GM23248 (cell line): ENCODE measurements around the gene B3GNT4. TPM values are rescaled to one million over a fixed set of nuclear protein-coding genes. Genes with fewer than 3 reads are reported as not detected.

Source experiments
- DNase-seq: peaks from one replicate; pipeline ENCODE4 v3.0.0-alpha.2; 2015
- H2AFZ ChIP-seq: fragments of 200-600 bp; sonication (generic); 2 replicates; pipeline ENCODE4 v1.6.1; 2016; ENCODE audit warnings: antibody characterized with exemption
- H3F3A ChIP-seq: fragments of 200-600 bp; sonication (generic); 2 replicates; pipeline ENCODE4 v1.6.1; 2016; ENCODE audit warnings: mild to moderate bottlenecking, antibody characterized with exemption, mixed run types; ENCODE audit not compliant: insufficient read depth
- H3K27ac ChIP-seq: fragments of 200-600 bp; sonication (generic); 2 replicates; pipeline ENCODE4 v1.5.1; 2016; ENCODE audit warnings: mild to moderate bottlenecking
- H3K27me3 ChIP-seq: fragments of 200-600 bp; sonication (generic); replicated peaks from 2 replicates; pipeline ENCODE4 v1.6.1; 2016; ENCODE audit warnings: mild to moderate bottlenecking; ENCODE audit not compliant: insufficient read depth
- H3K36me3 ChIP-seq: fragments of 200-600 bp; sonication (generic); 2 replicates; pipeline ENCODE4 v1.6.1; 2016; ENCODE audit warnings: low read depth, mild to moderate bottlenecking
- H3K4me1 ChIP-seq: fragments of 200-600 bp; sonication (generic); 2 replicates; pipeline ENCODE4 v1.6.1; 2016; ENCODE audit warnings: mild to moderate bottlenecking; ENCODE audit not compliant: insufficient read depth
- H3K4me2 ChIP-seq: fragments of 200-600 bp; sonication (generic); one replicate; pipeline ENCODE4 v1.6.1; 2016; ENCODE audit warnings: mild to moderate bottlenecking; ENCODE audit not compliant: unreplicated experiment
- H3K4me3 ChIP-seq: fragments of 200-600 bp; sonication (generic); 2 replicates; pipeline ENCODE4 v1.5.1; 2016; ENCODE audit warnings: mild to moderate bottlenecking
- H3K79me2 ChIP-seq: fragments of 200-600 bp; sonication (generic); 2 replicates; pipeline ENCODE4 v1.6.1; 2016; ENCODE audit warnings: mild to moderate bottlenecking; ENCODE audit not compliant: insufficient read depth
- H3K9ac ChIP-seq: fragments of 200-600 bp; sonication (generic); 2 replicates; pipeline ENCODE4 v1.6.1; 2016; ENCODE audit warnings: mild to moderate bottlenecking
- H3K9me2 ChIP-seq: fragments of 200-600 bp; sonication (generic); 2 replicates; pipeline ENCODE4 v1.6.1; 2016; ENCODE audit warnings: mixed run types, mild to moderate bottlenecking, moderate library complexity; ENCODE audit not compliant: insufficient read depth
- H3K9me3 ChIP-seq: fragments of 200-600 bp; sonication (generic); one replicate; pipeline ENCODE4 v1.6.1; 2017; ENCODE audit warnings: low read depth
- H4K20me1 ChIP-seq: fragments of 200-600 bp; sonication (generic); 2 replicates; pipeline ENCODE4 v1.6.0; 2016; ENCODE audit not compliant: insufficient read depth
- EZH2 ChIP-seq: fragments of 200-600 bp; sonication (generic); IDR thresholded peaks from 2 replicates; pipeline ENCODE4 v1.6.1; 2018; ENCODE audit warnings: antibody characterized with exemption, mild to moderate bottlenecking; ENCODE audit not compliant: insufficient read depth, poor library complexity, severe bottlenecking
- EZH2phosphoT487 ChIP-seq: fragments of 200-600 bp; sonication (generic); IDR thresholded peaks from 2 replicates; pipeline ENCODE4 v1.6.1; 2018; ENCODE audit warnings: antibody characterized with exemption, moderate library complexity, mild to moderate bottlenecking, low read depth; ENCODE audit not compliant: insufficient read depth
- WGBS, 2 experiments: methylation state at CpG; one replicate each; pipeline ENCODE4 v1.1.6; 2015 to 2017; ENCODE audit warnings: low lambda C conversion rate in 2 of 2, low coverage in 1 of 2; ENCODE audit errors: missing lambda C conversion rate in 2 of 2; 5-methylcytosine and 5-hydroxymethylcytosine counted together
- in situ Hi-C: fragments of 300-500 bp; cut with MboI; formaldehyde crosslinking; loops from 2 replicates; pipeline ENCODE4 v1.15.0; 2020
- polyA plus RNA-seq: library from polyadenylated mRNA; unstranded; fragments of >200 nt; fragmentation: Nextera tagmentation; extraction: Ambion mirVana; gene quantifications from 2 replicates; pipeline ENCODE4 v1.2.1, GENCODE V29; 2016
- total RNA-seq: library from RNA; depleted of rRNA; stranded (reverse); fragments of >200 nt; shearing (Covaris generic); gene quantifications from 2 replicates; pipeline ENCODE4 v1.2.3, GENCODE V29; 2014

The B3GNT4 gene
- total and polyA plus RNA-seq, 2 experiments from 2014 or later = 0.22 to 0.40 TPM

- 94 to 96% methylated on average over 18 of the region's 18 CpGs for WGBS, 2 experiments
- Histone ChIP-seq H4K20me1 (no peaks in the 10 kb centered on the region), H3K9me3 (no peaks in the 10 kb centered on the region), H3K27ac (no peak overlapping the region), H3K4me1 (no peaks in the 10 kb centered on the region), H3K36me3 (peaks cover 16% of the 10 kb centered on the region), H3F3A (peaks cover 11% of the 10 kb centered on the region; the same call in 1 of the 2 replicates), H3K4me2 (no peak overlapping the region), H3K79me2 (no peaks in the 10 kb centered on the region), H3K9me2 (no peaks in the 10 kb centered on the region), H3K27me3 (no peaks in the 10 kb centered on the region; the same call in 1 of the 2 replicates), H2AFZ (no peak overlapping the region), H3K4me3 (no peak overlapping the region), H3K9ac (no peak overlapping the region)
- in situ Hi-C loops = no loop called here
- no peak for TF ChIP-seq EZH2phosphoT487
- TF ChIP-seq EZH2 = no peak
- no peak for DNase-seq
Observed at GRCh38 chr12:122208073-122208820, 4.7 kb downstream of the B3GNT4 start.

DNA sequence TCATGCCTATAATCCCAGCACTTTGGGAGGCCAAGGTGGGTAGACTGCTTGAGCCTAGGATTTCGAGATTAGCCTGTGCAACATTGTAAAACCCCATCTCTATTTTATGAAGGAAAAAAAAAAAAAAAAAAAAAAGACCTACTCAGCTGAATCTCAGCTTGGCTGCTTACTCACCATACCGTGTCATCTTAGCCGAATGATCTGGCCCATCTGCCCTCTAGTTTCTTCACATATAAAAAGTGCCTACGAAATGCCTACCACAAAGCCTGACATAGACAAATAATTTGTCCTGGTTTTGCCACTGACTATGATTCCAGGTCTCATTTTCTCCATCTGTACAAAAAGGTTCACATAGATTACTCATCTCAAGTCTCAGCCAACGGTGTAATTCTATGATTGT is 12.3 kb downstream of the B3GNT4 start:
- Histone ChIP-seq H3K9ac (no peak overlapping the region), H3K4me3 (no peak overlapping the region), H3K4me2 (no peak overlapping the region), H3K27me3 (no peaks in the 10 kb centered on the region), H4K20me1 (no peaks in the 10 kb centered on the region), H3K9me2 (no peaks in the 10 kb centered on the region), H3K27ac (no peak overlapping the region), H3K4me1 (no peaks in the 10 kb centered on the region), H3K79me2 (peaks cover 33% of the 10 kb centered on the region), H3K36me3 (peaks cover 61% of the 10 kb centered on the region), H3F3A (no peaks in the 10 kb centered on the region), H2AFZ (no peak overlapping the region), H3K9me3 (no peaks in the 10 kb centered on the region)
- in situ Hi-C loops = no loop called here
- WGBS, 2 experiments = 76 to 89% methylated on average over 5 of the region's 5 CpGs
- peak; percentile 57 for DNase-seq
- TF ChIP-seq EZH2phosphoT487 = no peak
- TF ChIP-seq EZH2 = no peak

- Histone ChIP-seq H2AFZ (no peak overlapping the region), H3K36me3 (peaks cover 59% of the 10 kb centered on the region), H4K20me1 (no peaks in the 10 kb centered on the region), H3K9ac (no peak overlapping the region), H3K9me2 (no peaks in the 10 kb centered on the region), H3K27me3 (no peaks in the 10 kb centered on the region), H3K9me3 (no peaks in the 10 kb centered on the region), H3K4me1 (no peaks in the 10 kb centered on the region), H3K4me3 (no peak overlapping the region), H3K79me2 (peaks cover 40% of the 10 kb centered on the region), H3K27ac (no peak overlapping the region), H3K4me2 (no peak overlapping the region), H3F3A (no peaks in the 10 kb centered on the region)
- WGBS, 2 experiments = 98 to 100% methylated on average over 1 of the region's 1 CpG
- in situ Hi-C loops = no loop called here
- TF ChIP-seq EZH2 (no peak), EZH2phosphoT487 (no peak)
- DNase-seq = no peak
Observed at GRCh38 chr12:122216445-122216844, 12.9 kb downstream of the B3GNT4 start.

- 0 to 1% methylated on average over 28 to 61 of the region's 74 CpGs for WGBS, 2 experiments
- peak within 1 kb of the TSS; percentile 87 for H2AFZ ChIP-seq
- H3K9me3 ChIP-seq = no peaks in the 10 kb centered on the region
- no peaks in the 10 kb centered on the region for H3K27me3 ChIP-seq
- in situ Hi-C loops = no loop called here
- H3K4me2 ChIP-seq = peak within 1 kb of the TSS; percentile 69
- peak within 1 kb of the TSS; percentile 88 for H3K4me3 ChIP-seq
- H3K9me2 ChIP-seq = no peaks in the 10 kb centered on the region
- peaks cover 47% of the 10 kb centered on the region for H3K79me2 ChIP-seq
- H3K9ac ChIP-seq = peak within 1 kb of the TSS; percentile 90
- peaks cover 15% of the 10 kb centered on the region; the same call in 1 of the 2 replicates for H3K4me1 ChIP-seq
- DNase-seq = peak; percentile 100
- TF ChIP-seq EZH2phosphoT487 (no peak), EZH2 (no peak)
- H4K20me1 ChIP-seq = no peaks in the 10 kb centered on the region
- peaks cover 5% of the 10 kb centered on the region; the same call in 1 of the 2 replicates for H3F3A ChIP-seq
- peaks cover 3% of the 10 kb centered on the region; the same call in 1 of the 2 replicates for H3K36me3 ChIP-seq
- peak within 1 kb of the TSS; percentile 92 for H3K27ac ChIP-seq
Observed at GRCh38 chr12:122225683-122226365, 22.3 kb downstream of the B3GNT4 start, which contains the start of gene DIABLO. TSS of gene DIABLO (minus strand) at chr12:122226052. CDS start at chr12:122226014, 38 bp downstream.
